Stimulated activated CD4-positive, alpha-beta T cell treated with anti-CD3 and anti-CD28 coated beads, TNF-alpha, amount 100 ng/mL, for 4 hours (primary cell): ENCODE results near the gene UPK1A.
A peak's percentile ranks its signal among the peaks of the same experiment; 100 is the strongest.
"Not testable (repeated sequence)": the region's sequence is repeated elsewhere in the genome, so short reads cannot be mapped to it uniquely, and the experiment has no call there.

Experiments
- DNase-seq, 3 experiments: peaks; one replicate each; pipeline ENCODE4 v3.0.0-alpha.2; 2020; ENCODE audit warnings: low read depth in 3 of 3

Gene UPK1A

GRCh38 chr19:35716801-35717664 is 50.7 kb downstream of the UPK1A start:
- DNase-seq: peak; percentile 93 to 94 (median 93)

GRCh38 chr19:35717665-35718344 is 51.5 kb downstream of the UPK1A start, which contains the start of gene KMT2B:
Gene KMT2B (plus strand): TSS chr19:35718003. CDS start chr19:35718019, 16 bp downstream.
- DNase-seq: peak in 1 of 3 experiments; percentile 54

GRCh38 chr19:35718345-35719041 is 52.2 kb downstream of the UPK1A start:
- DNase-seq: peak in 2 of 3 experiments; percentile 45 to 51

GRCh38 chr19:35719402-35720162 is 53.3 kb downstream of the UPK1A start:
- no peak for DNase-seq

GRCh38 chr19:35720163-35720524 is 53.8 kb downstream of the UPK1A start:
- no peak for DNase-seq

- no peak for DNase-seq
Measured at GRCh38 chr19:35720648-35721047, 54.3 kb downstream of the UPK1A start.

GRCh38 chr19:35721374-35721773 is 55.1 kb downstream of the UPK1A start:
- DNase-seq: no peak

GRCh38 chr19:35722461-35722860 is 56.1 kb downstream of the UPK1A start:
- DNase-seq: no peak

- no peak for DNase-seq
Measured at GRCh38 chr19:35722897-35723296, 56.6 kb downstream of the UPK1A start.

GRCh38 chr19:35723671-35724070 is 57.4 kb downstream of the UPK1A start:
- no peak for DNase-seq

GRCh38 chr19:35724132-35724531 is 57.8 kb downstream of the UPK1A start:
- not testable (repeated sequence) for DNase-seq

- DNase-seq: no peak
Measured at GRCh38 chr19:35724560-35724959, 58.2 kb downstream of the UPK1A start.

GRCh38 chr19:35725216-35725861 is 59.0 kb downstream of the UPK1A start:
- DNase-seq: no peak

- DNase-seq: no peak
Measured at GRCh38 chr19:35727053-35727955, 61.0 kb downstream of the UPK1A start.
